ENCODE data around the gene FBXW7.
"Not testable (repeated sequence)": the region's sequence is repeated elsewhere in the genome, so short reads cannot be mapped to it uniquely, and the experiment has no call there.

DNA sequence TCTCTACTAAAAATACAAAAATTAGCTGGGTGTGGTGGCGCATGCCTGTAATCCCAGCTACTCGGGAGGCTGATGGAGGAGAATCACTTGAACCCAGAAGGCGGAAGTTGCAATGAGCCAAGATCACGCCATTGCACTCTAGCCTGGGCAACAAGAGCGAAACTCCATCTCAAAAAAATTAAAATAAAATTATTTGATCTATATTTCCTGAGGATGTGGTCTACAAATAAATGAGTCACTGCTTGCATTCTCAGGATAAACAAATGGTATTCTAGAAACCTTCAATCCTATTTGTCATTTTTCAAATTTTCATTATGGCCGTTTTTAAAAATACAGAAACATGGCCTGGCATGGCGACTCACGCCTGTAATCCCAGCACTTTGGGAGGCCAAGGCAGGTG lies 8.6 kb upstream of the FBXW7 start:
- not testable (repeated sequence) for TF ChIP-seq CTCF, POLR2AphosphoS5, POLR2A (IDR thresholded peaks at IDR 0.05)

Measured in breast epithelium (tissue), 3 donors.